ENCODE measurements around the gene SNRPA. TPM values are rescaled to one million over a fixed set of nuclear protein-coding genes. Genes with fewer than 3 reads are reported as not detected.
"Not testable (repeated sequence)": the region's sequence is repeated elsewhere in the genome, so short reads cannot be mapped to it uniquely, and the experiment has no call there.

SNRPA gene
- polyA plus RNA-seq, 10 donors: 51.6 to 95.0 (median 67.9) TPM

- no peak for DNase-seq
Measured at GRCh38 chr19:40775632-40776022, 24.6 kb downstream of the SNRPA start.

GRCh38 chr19:40776364-40776763, 25.4 kb downstream of the SNRPA start:
- no peak for DNase-seq

- DNase-seq: peak; percentile 94 to 97 (median 95)
Measured at GRCh38 chr19:40776932-40777644, 26.1 kb downstream of the SNRPA start.

GRCh38 chr19:40777645-40777936, 26.6 kb downstream of the SNRPA start:
- DNase-seq: no peak

- peak; percentile 100 for DNase-seq
Measured at GRCh38 chr19:40777937-40778705, 27.1 kb downstream of the SNRPA start, which contains the start of gene RAB4B. Gene RAB4B, plus strand, starts transcription at chr19:40778247. Its CDS starts 129 bp downstream, at chr19:40778376.

- DNase-seq: no peak
Measured at GRCh38 chr19:40778706-40779284, 27.8 kb downstream of the SNRPA start.

- DNase-seq: no peak
Measured at GRCh38 chr19:40780582-40780981, 29.6 kb downstream of the SNRPA start.

GRCh38 chr19:40781140-40781539, 30.1 kb downstream of the SNRPA start:
- DNase-seq: no peak

GRCh38 chr19:40783711-40784110, 32.7 kb downstream of the SNRPA start:
- no peak for DNase-seq

GRCh38 chr19:40784146-40784545, 33.1 kb downstream of the SNRPA start:
- DNase-seq: not testable (repeated sequence)

- no peak for DNase-seq
Measured at GRCh38 chr19:40785526-40785925, 34.5 kb downstream of the SNRPA start.

- DNase-seq: no peak
Measured at GRCh38 chr19:40786060-40787037, 35.3 kb downstream of the SNRPA start.

GRCh38 chr19:40791349-40791748, 40.3 kb downstream of the SNRPA start:
- no peak for DNase-seq

- DNase-seq: no peak
Measured at GRCh38 chr19:40791996-40792395, 41.0 kb downstream of the SNRPA start.

- no peak for DNase-seq
Measured at GRCh38 chr19:40797166-40797962, 46.4 kb downstream of the SNRPA start.

GRCh38 chr19:40797963-40798682, 47.1 kb downstream of the SNRPA start:
- DNase-seq: peak in 1 of 3 donors; percentile 68

GRCh38 chr19:40798683-40799557, 47.9 kb downstream of the SNRPA start, which contains the start of gene EGLN2:
Gene EGLN2, plus strand, starts transcription at chr19:40799191. Its CDS starts 1,382 bp downstream, at chr19:40800573.
- DNase-seq: peak; percentile 100

GRCh38 chr19:40799558-40800338, 48.7 kb downstream of the SNRPA start:
- peak in 2 of 3 donors; percentile 62 to 85 for DNase-seq

Measured in muscle of back (tissue), 11 donors.